Neural progenitor cell (in vitro differentiated cells): ENCODE results near the gene BPIFB2.

ENCODE experiments used
- CTCF ChIP-seq: fragments of 200-600 bp; sonication (generic); IDR thresholded peaks from 2 replicates; pipeline ENCODE4 v1.5.1; 2017; ENCODE audit warnings: antibody characterized with exemption, mild to moderate bottlenecking
- EZH2 ChIP-seq: fragments of 200-600 bp; sonication (generic); IDR thresholded peaks from 2 replicates; pipeline ENCODE4 v1.6.1; 2017; ENCODE audit warnings: antibody characterized with exemption, mild to moderate bottlenecking, moderate library complexity
- EZH2phosphoT487 ChIP-seq: fragments of 200-600 bp; sonication (generic); IDR thresholded peaks from 2 replicates; pipeline ENCODE4 v1.6.1; 2017; ENCODE audit warnings: antibody characterized with exemption

- TF ChIP-seq CTCF (no peak), EZH2phosphoT487 (no peak), EZH2 (no peak)
These were observed 628 bp upstream of the BPIFB2 start for GRCh38 chr20:33006776-33007375.
